IMR-90 (cell line): ENCODE measurements around the gene XDH. TPM values are rescaled to one million over a fixed set of nuclear protein-coding genes. Genes with fewer than 3 reads are reported as not detected.

Experiments
- ATAC-seq: fragments of 200-7000 bp; cut with Tn5 transposase; 2 replicates; pipeline ENCODE4 v1.9.1; 2020; ENCODE audit warnings: low read depth, mild to moderate bottlenecking, moderate library complexity
- BruUV-seq: library from RNA; stranded (reverse); fragments of 400-500 nt; replicated peaks from 2 replicates; lab custom pipeline; 2021; lab: Mats Ljungman, UMichigan
- CTCF ChIA-PET: fragments of 300-600 bp; formaldehyde crosslinking; extraction: SDS; loops from one replicate; lab custom pipeline; 2021; ENCODE audit warnings: antibody characterized with exemption; lab: Yijun Ruan, JAX
- POLR2A ChIA-PET: fragments of 300-600 bp; sonication (Branson Sonifier 250); formaldehyde crosslinking; loops from one replicate; lab custom pipeline; 2022; ENCODE audit warnings: antibody characterized with exemption; ENCODE audit not compliant: unreplicated experiment; lab: Charles Lee
- DNase-seq: peaks from one replicate; pipeline ENCODE4 v3.0.0; 2013
- H2AFZ ChIP-seq: replicated peaks from 2 replicates; pipeline ENCODE3; 2013; ENCODE audit warnings: low read length, mild to moderate bottlenecking; ENCODE audit not compliant: poor library complexity
- H2AK5ac ChIP-seq: 2 replicates; pipeline ENCODE4 v1.6.1; 2013; ENCODE audit warnings: low read depth, low read length, inconsistent platforms
- H2AK9ac ChIP-seq: replicated peaks from 2 replicates; pipeline ENCODE3; 2013; ENCODE audit warnings: mild to moderate bottlenecking, low read depth, low read length, moderate library complexity; ENCODE audit not compliant: poor library complexity
- H2BK120ac ChIP-seq: 2 replicates; pipeline ENCODE4 v1.6.1; 2013; ENCODE audit warnings: low read depth, low read length, inconsistent platforms
- H2BK15ac ChIP-seq: 3 replicates; pipeline ENCODE4 v1.6.1; 2013; ENCODE audit warnings: low read depth, low read length, inconsistent platforms
- H2BK20ac ChIP-seq: 2 replicates; pipeline ENCODE4 v1.6.1; 2013; ENCODE audit warnings: low read depth, mild to moderate bottlenecking, inconsistent platforms, low read length, moderate library complexity
- H2BK5ac ChIP-seq: 2 replicates; pipeline ENCODE4 v1.6.1; 2013; ENCODE audit warnings: mild to moderate bottlenecking, low read depth, low read length, inconsistent platforms; ENCODE audit not compliant: poor library complexity, severe bottlenecking
- H3K14ac ChIP-seq: replicated peaks from 2 replicates; pipeline ENCODE4 v1.6.1; 2013; ENCODE audit warnings: low read depth, low read length, inconsistent platforms
- H3K18ac ChIP-seq: 2 replicates; pipeline ENCODE4 v1.6.1; 2013; ENCODE audit warnings: low read depth, low read length, control low read depth
- H3K23ac ChIP-seq: 2 replicates; pipeline ENCODE4 v1.6.1; 2013; ENCODE audit warnings: low read depth, low read length, inconsistent platforms
- H3K27ac ChIP-seq: 2 replicates; pipeline ENCODE4 v1.5.1; 2013; ENCODE audit warnings: mild to moderate bottlenecking, control low read depth, low read length; ENCODE audit not compliant: insufficient read depth
- H3K27me3 ChIP-seq: 2 replicates; pipeline ENCODE4 v1.6.1; 2013; ENCODE audit warnings: low read length; ENCODE audit not compliant: control insufficient read depth, insufficient read depth
- H3K36me3 ChIP-seq: 2 replicates; pipeline ENCODE4 v1.6.1; 2013; ENCODE audit warnings: low read length, mixed read lengths; ENCODE audit not compliant: control insufficient read depth, insufficient read depth
- H3K4ac ChIP-seq: 2 replicates; pipeline ENCODE4 v1.6.1; 2013; ENCODE audit warnings: low read depth, low read length, inconsistent platforms
- H3K4me1 ChIP-seq: 2 replicates; pipeline ENCODE4 v1.6.1; 2013; ENCODE audit warnings: low read length, mixed read lengths; ENCODE audit not compliant: control insufficient read depth, insufficient read depth
- H3K4me2 ChIP-seq: 2 replicates; pipeline ENCODE4 v1.6.1; 2013; ENCODE audit warnings: low read depth, mild to moderate bottlenecking, control low read depth, low read length, moderate library complexity
- H3K4me3 ChIP-seq: 2 replicates; pipeline ENCODE4 v1.5.1; 2013; ENCODE audit warnings: low read depth, mild to moderate bottlenecking, control low read depth, low read length, moderate library complexity; ENCODE audit not compliant: insufficient read depth
- H3K56ac ChIP-seq: 2 replicates; pipeline ENCODE4 v1.6.1; 2013; ENCODE audit warnings: low read length, inconsistent platforms; ENCODE audit not compliant: insufficient read depth; ENCODE audit errors: extremely low read depth
- H3K79me1 ChIP-seq, 2 experiments: 2 replicates each; pipeline ENCODE4 v1.6.1; 2013; ENCODE audit warnings: low read length in 2 of 2, inconsistent platforms in 1 of 2, low read depth in 1 of 2
- H3K9ac ChIP-seq: 2 replicates; pipeline ENCODE4 v1.6.1; 2013; ENCODE audit warnings: low read depth, low read length, control low read depth
- H3K9me1 ChIP-seq: 2 replicates; pipeline ENCODE4 v1.6.1; 2013; ENCODE audit warnings: low read length, inconsistent platforms; ENCODE audit not compliant: insufficient read depth
- H3K9me3 ChIP-seq: 2 replicates; pipeline ENCODE4 v1.6.1; 2013; ENCODE audit warnings: low read length; ENCODE audit not compliant: control insufficient read depth, insufficient read depth
- H4K20me1 ChIP-seq: 2 replicates; pipeline ENCODE4 v1.6.1; 2013; ENCODE audit warnings: low read length, inconsistent platforms; ENCODE audit not compliant: insufficient read depth
- H4K5ac ChIP-seq: 2 replicates; pipeline ENCODE4 v1.6.1; 2013; ENCODE audit warnings: mild to moderate bottlenecking, low read depth, low read length, control low read depth
- H4K8ac ChIP-seq, 2 experiments: 2 replicates each; pipeline ENCODE4 v1.6.1; 2013; ENCODE audit warnings: low read depth in 2 of 2, low read length in 2 of 2, control low read depth in 1 of 2, inconsistent platforms in 1 of 2
- H4K91ac ChIP-seq: 2 replicates; pipeline ENCODE4 v1.6.1; 2013; ENCODE audit warnings: low read depth, low read length, inconsistent platforms; ENCODE audit not compliant: insufficient read depth
- BHLHE40 ChIP-seq: fragments of 150-350 bp; IDR thresholded peaks from 2 replicates; pipeline ENCODE4 v1.6.1; 2016; ENCODE audit warnings: mild to moderate bottlenecking, low read depth, low read length
- CEBPB ChIP-seq: IDR thresholded peaks from 2 replicates; pipeline ENCODE4 v1.6.1; 2012; ENCODE audit warnings: low read depth, low read length, improper control_type of control experiment
- CHD1 ChIP-seq: IDR thresholded peaks from 2 replicates; pipeline ENCODE4 v1.6.1; 2012; ENCODE audit warnings: low read depth, low read length, improper control_type of control experiment
- ELK1 ChIP-seq: fragments of 150-350 bp; IDR thresholded peaks from 2 replicates; pipeline ENCODE4 v1.6.1; 2016; ENCODE audit warnings: low read depth, mild to moderate bottlenecking, low read length, moderate library complexity, borderline replicate concordance
- MXI1 ChIP-seq: IDR thresholded peaks from 2 replicates; pipeline ENCODE4 v1.6.1; 2012; ENCODE audit warnings: low read depth, mild to moderate bottlenecking, low read length, moderate library complexity, borderline replicate concordance
- RCOR1 ChIP-seq: IDR thresholded peaks from 2 replicates; pipeline ENCODE4 v1.6.1; 2012; ENCODE audit warnings: mild to moderate bottlenecking, low read length, improper control_type of control experiment; ENCODE audit not compliant: insufficient replicate concordance
- RFX5 ChIP-seq: IDR thresholded peaks from 2 replicates; pipeline ENCODE4 v1.8.0; 2012; ENCODE audit warnings: low read depth, mild to moderate bottlenecking, low read length, moderate library complexity
- WGBS, 2 experiments: methylation state at CpG; one replicate each; pipeline versions ENCODE4 v1.1.5 to v1.1.7; 2013; ENCODE audit warnings: missing lambda C conversion rate in 2 of 2; ENCODE audit not compliant: insufficient read length in 1 of 2; ENCODE audit errors: extremely low coverage in 2 of 2; 5-methylcytosine and 5-hydroxymethylcytosine counted together
- dilution Hi-C: fragments of 300-500 bp; cut with HindIII; formaldehyde crosslinking; loops from one replicate; pipeline ENCODE4 v1.14.3; 2018; ENCODE audit warnings: low sequenced_read_pairs; ENCODE audit not compliant: unreplicated experiment
- in situ Hi-C: fragments of 300-500 bp; cut with MboI; formaldehyde crosslinking; loops from 3 replicates; pipeline ENCODE4 v1.14.3; 2019; ENCODE audit warnings: low sequenced_read_pairs, inconsistent platforms, mixed read lengths
- intact Hi-C: fragments of 100-400 bp; cut with micrococcal nuclease; formaldehyde crosslinking; loops from 2 replicates; pipeline ENCODE4 v1.10.0; 2022
- polyA plus RNA-seq, 3 experiments: library from polyadenylated mRNA; depleted of rRNA; stranded (reverse); fragments of >200 nt; gene quantifications; 2 replicates each; pipeline ENCODE4 v1.2.3, GENCODE V29; 2012; ENCODE audit warnings: low replicate concordance in 1 of 3
- total RNA-seq: library from RNA; depleted of rRNA; stranded (reverse); fragments of >200 nt; gene quantifications from 2 replicates; pipeline ENCODE4 v1.2.3, GENCODE V29; 2012

The XDH gene
- total and polyA plus RNA-seq, 2 of the 4 experiments (the other 2 are of a cell fraction), result 0.46 to 1.1 TPM

- BruUV-seq, result no TSS peak
- no peak overlapping the region for H2BK15ac ChIP-seq
- no peak overlapping the region for H3K23ac ChIP-seq
- dilution Hi-C loops (no loop called here), intact Hi-C loops (no loop called here), in situ Hi-C loops (no loop called here)
- H3K18ac ChIP-seq, result no peak overlapping the region
- CTCF ChIA-PET, result no interaction called here
- H4K8ac ChIP-seq, result no peak overlapping the region
- H3K27me3 ChIP-seq, result no peaks in the 10 kb centered on the region
- POLR2A ChIA-PET, result no interaction called here
- H2AK5ac ChIP-seq, result no peak overlapping the region
- no peak overlapping the region for H3K56ac ChIP-seq
- no peak overlapping the region for H2BK20ac ChIP-seq
- H3K9ac ChIP-seq, result no peak overlapping the region
- H3K14ac ChIP-seq, result no peak overlapping the region
- no peak overlapping the region for H2AFZ ChIP-seq
- no peaks in the 10 kb centered on the region for H3K79me1 ChIP-seq
- H2BK120ac ChIP-seq, result no peak overlapping the region
- H3K9me3 ChIP-seq, result no peaks in the 10 kb centered on the region
- H3K27ac ChIP-seq, result no peak overlapping the region
- WGBS, 2 experiments, result no CpG with 5 or more reads among the region's 9 CpGs
- H2AK9ac ChIP-seq, result no peak overlapping the region
- no peaks in the 10 kb centered on the region for H3K36me3 ChIP-seq
- no peak for DNase-seq
- no peaks in the 10 kb centered on the region for H4K20me1 ChIP-seq
- no peak overlapping the region for H3K4me2 ChIP-seq
- no peaks in the 10 kb centered on the region for H3K9me1 ChIP-seq
- no peak overlapping the region for H2BK5ac ChIP-seq
- H4K91ac ChIP-seq, result no peak overlapping the region
- TF ChIP-seq BHLHE40 (no peak), RFX5 (no peak), CHD1 (no peak), RCOR1 (no peak), MXI1 (no peak), CEBPB (no peak), ELK1 (no peak)
- H3K4me3 ChIP-seq, result no peak overlapping the region
- no peaks in the 10 kb centered on the region for H3K4me1 ChIP-seq
- ATAC-seq, result no peak
- H4K5ac ChIP-seq, result no peak overlapping the region
- H3K4ac ChIP-seq, result no peak overlapping the region
These were observed 48.6 kb downstream of the XDH start for GRCh38 chr2:31365834-31366505.
